RWPE1 (cell line): ENCODE measurements around the gene MFNG.

ENCODE experiments used
- CTCF ChIA-PET: fragments of 350-600 bp; sonication (Branson Sonifier 250); formaldehyde crosslinking; extraction: SDS; loops from one replicate; lab custom pipeline; 2021; lab: Yijun Ruan, JAX
- POLR2A ChIA-PET: fragments of 400-600 bp; formaldehyde crosslinking; extraction: SDS; loops from one replicate; lab custom pipeline; 2020; ENCODE audit warnings: antibody characterized with exemption; ENCODE audit not compliant: low non-redundant PET; lab: Yijun Ruan, JAX
- DNase-seq: peaks from one replicate; pipeline ENCODE4 v3.0.0; 2012; ENCODE audit warnings: low spot score
- H3K27ac ChIP-seq: fragments of 450-650 bp; 2 replicates; pipeline ENCODE4 v1.5.1; 2017
- CTCF ChIP-seq: fragments of 450-650 bp; conservative IDR thresholded peaks from 2 replicates; pipeline ENCODE4 v1.5.1; 2017; ENCODE audit warnings: low read depth, mild to moderate bottlenecking

The MFNG gene

GRCh38 chr22:37445501-37445900, 40.7 kb downstream of the MFNG start:
- no peak for TF ChIP-seq CTCF
- DNase-seq: no peak
- CTCF ChIA-PET: no interaction called here
- H3K27ac ChIP-seq: no peak overlapping the region
- POLR2A ChIA-PET: no interaction called here

- no peak for DNase-seq
- H3K27ac ChIP-seq: no peak overlapping the region
- CTCF ChIA-PET: no interaction called here
- POLR2A ChIA-PET: no interaction called here
- TF ChIP-seq CTCF: no peak
Observed at GRCh38 chr22:37443977-37444376, 42.2 kb downstream of the MFNG start.

- no peak for DNase-seq
- ChIA-PET POLR2A (no interaction called here), CTCF (no interaction called here)
- no peak overlapping the region for H3K27ac ChIP-seq
- no peak for TF ChIP-seq CTCF
Observed at GRCh38 chr22:37443086-37443485, 43.1 kb downstream of the MFNG start.

GRCh38 chr22:37442537-37442936, 43.6 kb downstream of the MFNG start:
- peak; percentile 40 for DNase-seq
- CTCF ChIA-PET: no interaction called here
- POLR2A ChIA-PET: no interaction called here
- H3K27ac ChIP-seq: no peak overlapping the region
- TF ChIP-seq CTCF: no peak

GRCh38 chr22:37442135-37442534, 44.0 kb downstream of the MFNG start:
- CTCF ChIA-PET: no interaction called here
- no peak for TF ChIP-seq CTCF
- H3K27ac ChIP-seq: no peak overlapping the region
- DNase-seq: no peak
- POLR2A ChIA-PET: no interaction called here

GRCh38 chr22:37440875-37441274, 45.3 kb downstream of the MFNG start:
- DNase-seq: no peak
- no peak for TF ChIP-seq CTCF
- no peak overlapping the region for H3K27ac ChIP-seq
- ChIA-PET CTCF (no interaction called here), POLR2A (no interaction called here)

- CTCF ChIA-PET: no interaction called here
- no peak for TF ChIP-seq CTCF
- POLR2A ChIA-PET: no interaction called here
- no peak overlapping the region for H3K27ac ChIP-seq
- no peak for DNase-seq
Observed at GRCh38 chr22:37439347-37439746, 46.8 kb downstream of the MFNG start.
